Ishikawa (cell line): ENCODE measurements around the gene CES4A.

Experiments
- CREB1 ChIP-seq: IDR thresholded peaks from 2 replicates; pipeline ENCODE4 v1.6.1; 2012; ENCODE audit warnings: low read depth
- EGR1 ChIP-seq: IDR thresholded peaks from 2 replicates; pipeline ENCODE4 v1.6.1; 2012
- EP300 ChIP-seq: IDR thresholded peaks from 2 replicates; pipeline ENCODE4 v1.6.1; 2012; ENCODE audit warnings: borderline replicate concordance
- FOXM1 ChIP-seq: IDR thresholded peaks from 2 replicates; pipeline ENCODE4 v1.6.1; 2012; ENCODE audit warnings: low read depth, borderline replicate concordance
- NFIC ChIP-seq: IDR thresholded peaks from 2 replicates; pipeline ENCODE4 v1.6.1; 2012
- RAD21 ChIP-seq: IDR thresholded peaks from 2 replicates; pipeline ENCODE4 v1.6.1; 2012; ENCODE audit warnings: low read depth
- TAF1 ChIP-seq: IDR thresholded peaks from 2 replicates; pipeline ENCODE4 v1.6.1; 2012; ENCODE audit warnings: low read depth, mild to moderate bottlenecking
- ZBTB7A ChIP-seq: IDR thresholded peaks from 2 replicates; pipeline ENCODE4 v1.6.1; 2012; ENCODE audit warnings: low read depth
- TF ChIP-seq, protein P1 (sequence below): IDR thresholded peaks from 2 replicates; pipeline ENCODE4 v1.6.1; 2012; ENCODE audit warnings: low read depth, mild to moderate bottlenecking

GRCh38 chr16:66979011-66979717, 9.2 kb upstream of the CES4A start:
- TF ChIP-seq, protein P1, sequence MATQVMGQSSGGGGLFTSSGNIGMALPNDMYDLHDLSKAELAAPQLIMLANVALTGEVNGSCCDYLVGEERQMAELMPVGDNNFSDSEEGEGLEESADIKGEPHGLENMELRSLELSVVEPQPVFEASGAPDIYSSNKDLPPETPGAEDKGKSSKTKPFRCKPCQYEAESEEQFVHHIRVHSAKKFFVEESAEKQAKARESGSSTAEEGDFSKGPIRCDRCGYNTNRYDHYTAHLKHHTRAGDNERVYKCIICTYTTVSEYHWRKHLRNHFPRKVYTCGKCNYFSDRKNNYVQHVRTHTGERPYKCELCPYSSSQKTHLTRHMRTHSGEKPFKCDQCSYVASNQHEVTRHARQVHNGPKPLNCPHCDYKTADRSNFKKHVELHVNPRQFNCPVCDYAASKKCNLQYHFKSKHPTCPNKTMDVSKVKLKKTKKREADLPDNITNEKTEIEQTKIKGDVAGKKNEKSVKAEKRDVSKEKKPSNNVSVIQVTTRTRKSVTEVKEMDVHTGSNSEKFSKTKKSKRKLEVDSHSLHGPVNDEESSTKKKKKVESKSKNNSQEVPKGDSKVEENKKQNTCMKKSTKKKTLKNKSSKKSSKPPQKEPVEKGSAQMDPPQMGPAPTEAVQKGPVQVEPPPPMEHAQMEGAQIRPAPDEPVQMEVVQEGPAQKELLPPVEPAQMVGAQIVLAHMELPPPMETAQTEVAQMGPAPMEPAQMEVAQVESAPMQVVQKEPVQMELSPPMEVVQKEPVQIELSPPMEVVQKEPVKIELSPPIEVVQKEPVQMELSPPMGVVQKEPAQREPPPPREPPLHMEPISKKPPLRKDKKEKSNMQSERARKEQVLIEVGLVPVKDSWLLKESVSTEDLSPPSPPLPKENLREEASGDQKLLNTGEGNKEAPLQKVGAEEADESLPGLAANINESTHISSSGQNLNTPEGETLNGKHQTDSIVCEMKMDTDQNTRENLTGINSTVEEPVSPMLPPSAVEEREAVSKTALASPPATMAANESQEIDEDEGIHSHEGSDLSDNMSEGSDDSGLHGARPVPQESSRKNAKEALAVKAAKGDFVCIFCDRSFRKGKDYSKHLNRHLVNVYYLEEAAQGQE: no peak
- TF ChIP-seq FOXM1 (no peak), TAF1 (no peak), ZBTB7A (no peak), RAD21 (no peak), NFIC (no peak), CREB1 (no peak), EGR1 (no peak), EP300 (no peak)
